ENCODE data around the gene CSF1R.

DNA sequence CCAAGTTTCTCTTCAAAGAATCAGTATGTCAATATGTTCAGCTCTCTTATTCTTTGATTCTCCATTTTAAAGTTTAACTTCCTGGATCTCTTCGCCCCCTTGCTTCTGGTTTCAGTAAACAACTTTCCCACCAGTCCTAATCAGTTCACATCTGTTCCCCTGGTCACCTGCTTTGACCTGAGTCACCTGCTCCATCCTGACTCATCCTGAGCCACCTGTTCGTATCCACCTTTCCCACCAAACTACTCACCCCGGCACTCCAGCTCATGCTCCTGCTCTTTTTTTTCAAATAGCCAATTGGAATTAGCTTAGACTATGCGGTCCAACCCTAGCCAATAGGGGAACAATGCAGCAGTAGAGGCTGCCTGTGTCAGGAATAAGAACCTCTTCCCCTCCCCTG lies 23.6 kb upstream of the CSF1R start:
- TF ChIP-seq CTCF (IDR thresholded peaks at IDR 0.05; ENCODE audit: low read depth, low read length, poor library complexity, severe bottlenecking) (no peak), EZH2phosphoT487 (IDR thresholded peaks at IDR 0.05; ENCODE audit: borderline replicate concordance, low read length) (no peak)

All from DOHH2 (cell line).